CD4-positive, alpha-beta T cell treated with Interleukin-1 beta for 1 hour (primary cell): ENCODE data around the gene PTGR2.
"Not testable (repeated sequence)": the region's sequence is repeated elsewhere in the genome, so short reads cannot be mapped to it uniquely, and the experiment has no call there.

Experiments used
- DNase-seq, 2 donors: peaks; one replicate each; pipeline ENCODE4 v3.0.0-alpha.2; 2020 to 2022

Gene PTGR2

DNA sequence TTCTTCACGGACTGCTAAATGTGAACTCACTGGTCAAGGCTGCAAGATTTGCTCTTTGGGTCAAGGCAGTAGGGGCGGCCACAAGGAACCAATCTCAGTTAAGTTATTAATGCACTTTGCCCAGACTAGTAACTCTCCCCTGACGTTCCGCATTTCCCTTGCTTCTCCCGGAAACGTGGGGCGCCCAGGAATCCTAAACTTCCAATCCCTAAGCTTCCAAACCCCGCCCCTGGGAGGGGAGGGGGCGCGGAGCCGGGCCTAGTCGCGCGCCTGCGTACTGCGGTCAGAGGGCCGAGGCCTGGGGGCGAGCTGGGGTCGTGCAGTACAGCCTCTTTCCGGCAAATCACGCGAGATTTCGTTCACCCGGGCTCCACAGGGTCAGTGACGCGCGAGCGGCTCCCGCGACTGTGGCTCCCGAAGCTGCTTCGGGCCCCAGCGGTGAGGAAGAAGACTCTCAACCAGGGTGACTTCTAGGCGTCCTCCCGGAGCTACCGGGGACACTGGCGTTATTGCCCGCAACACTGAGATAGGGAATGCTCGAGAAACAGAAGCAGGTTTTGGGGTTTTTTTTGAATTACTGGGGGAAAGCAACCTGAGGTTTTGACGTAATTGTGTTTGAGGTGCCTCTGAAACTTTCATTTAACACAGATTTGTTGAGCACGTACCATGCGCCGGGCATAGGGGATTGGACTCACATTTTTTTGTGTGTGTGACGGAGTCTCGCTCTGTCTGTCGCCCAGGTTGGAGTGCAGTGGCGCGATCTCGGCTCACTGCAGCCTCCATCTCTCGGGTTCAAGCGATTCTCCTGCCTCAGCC lies at the start of gene PTGR2:
PTGR2 (plus strand) TSS at position 265 of the 816 bp plus-strand sequence. CDS start 7,032 bp downstream, outside the sequence.
- peak; percentile 94 to 96 for DNase-seq

DNA sequence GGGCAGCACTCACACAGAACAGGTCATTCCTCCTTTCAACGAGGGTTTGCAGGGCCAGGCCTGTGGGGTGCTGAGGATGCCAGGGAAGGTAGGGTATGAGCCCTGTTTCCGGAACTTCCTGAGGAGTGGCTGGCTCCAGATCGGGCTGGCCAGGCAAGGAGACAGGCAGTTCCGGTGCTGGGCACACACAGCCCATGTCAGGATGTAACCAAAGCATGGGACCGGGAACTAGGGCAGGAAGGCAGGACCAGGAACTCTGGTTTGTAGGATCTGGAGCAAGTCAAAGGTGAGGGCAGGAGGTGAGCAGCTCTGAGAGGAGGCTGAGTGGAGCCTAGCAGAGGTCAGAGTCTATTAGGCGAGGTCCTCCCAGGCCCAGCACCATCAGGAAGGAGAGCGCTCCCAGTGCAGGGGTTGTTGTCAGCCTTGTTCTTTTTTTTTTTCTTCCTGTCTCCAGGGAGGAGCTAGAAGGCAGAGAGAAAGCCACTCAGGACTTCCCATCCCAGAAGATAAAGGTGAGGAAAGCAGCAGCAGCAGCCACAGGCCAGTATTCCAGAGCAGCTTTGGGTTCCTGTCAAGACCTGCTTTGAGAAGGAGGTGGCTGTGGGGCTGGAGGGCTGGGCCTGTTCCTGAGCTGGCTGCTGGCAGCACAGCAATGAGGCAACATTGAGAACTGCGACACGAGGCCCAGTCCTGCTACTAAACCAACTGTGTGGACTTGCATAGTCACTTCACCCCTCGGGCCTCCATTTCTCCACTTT lies 49.0 kb upstream of the PTGR2 start:
- DNase-seq: no peak

DNA sequence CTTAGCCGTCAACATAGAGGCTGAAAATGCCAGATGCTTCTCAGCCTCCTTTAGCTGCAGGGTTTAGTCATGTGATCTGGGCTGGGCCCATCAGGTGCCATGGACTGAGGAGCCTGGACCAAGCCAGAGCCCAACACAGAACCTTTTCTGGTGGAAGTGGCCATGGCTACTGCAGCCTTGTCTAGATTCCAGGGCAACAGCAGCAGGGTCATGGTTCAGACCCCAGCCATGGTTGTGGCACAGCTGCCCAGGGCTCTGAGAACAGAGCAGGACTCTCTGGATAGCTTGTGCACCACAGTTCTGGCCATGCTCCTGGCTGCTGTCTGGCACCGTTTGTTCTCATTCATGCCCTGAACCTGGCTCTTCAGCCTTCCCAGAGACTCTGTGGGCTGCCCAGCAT lies 47.0 kb upstream of the PTGR2 start:
- DNase-seq: no peak

DNA sequence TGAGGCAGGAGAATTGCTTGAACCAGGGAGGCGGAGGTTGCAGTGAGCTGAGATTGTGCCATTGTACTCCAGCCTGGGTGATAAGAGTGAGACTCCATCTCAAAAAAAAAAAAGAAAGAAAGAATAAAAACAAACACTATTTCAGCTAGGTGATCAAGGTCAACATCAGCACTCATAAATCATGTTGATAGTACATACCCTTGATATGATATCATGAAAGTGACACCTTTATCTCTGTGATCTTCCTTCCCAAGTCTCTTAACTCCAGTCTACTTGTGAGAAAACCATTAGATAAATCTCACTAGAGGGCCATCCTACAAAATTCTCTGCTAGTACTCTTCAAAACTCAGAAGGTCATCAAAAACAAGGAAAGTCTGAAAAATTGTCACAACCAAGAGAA lies 44.2 kb upstream of the PTGR2 start:
- no peak for DNase-seq

DNA sequence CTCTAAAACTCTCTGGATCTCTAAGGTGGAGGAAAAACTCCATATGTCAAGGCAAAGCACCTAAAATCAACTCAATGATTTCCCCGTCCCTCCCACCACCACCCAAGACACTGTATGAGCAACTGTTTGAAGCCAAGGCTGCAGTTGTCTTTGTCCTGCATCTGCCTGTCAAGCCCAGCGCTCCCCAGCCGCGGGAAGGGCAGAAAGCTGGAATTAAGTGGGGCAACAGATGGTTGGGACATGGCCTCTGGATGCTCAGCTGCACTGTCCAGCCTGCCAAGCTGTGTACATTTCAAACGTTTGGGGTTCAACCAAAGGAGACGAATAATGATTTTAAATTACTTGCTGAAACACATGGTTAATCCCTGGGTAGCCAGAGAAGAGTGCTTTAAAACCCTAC lies 42.2 kb upstream of the PTGR2 start:
- DNase-seq: no peak

DNA sequence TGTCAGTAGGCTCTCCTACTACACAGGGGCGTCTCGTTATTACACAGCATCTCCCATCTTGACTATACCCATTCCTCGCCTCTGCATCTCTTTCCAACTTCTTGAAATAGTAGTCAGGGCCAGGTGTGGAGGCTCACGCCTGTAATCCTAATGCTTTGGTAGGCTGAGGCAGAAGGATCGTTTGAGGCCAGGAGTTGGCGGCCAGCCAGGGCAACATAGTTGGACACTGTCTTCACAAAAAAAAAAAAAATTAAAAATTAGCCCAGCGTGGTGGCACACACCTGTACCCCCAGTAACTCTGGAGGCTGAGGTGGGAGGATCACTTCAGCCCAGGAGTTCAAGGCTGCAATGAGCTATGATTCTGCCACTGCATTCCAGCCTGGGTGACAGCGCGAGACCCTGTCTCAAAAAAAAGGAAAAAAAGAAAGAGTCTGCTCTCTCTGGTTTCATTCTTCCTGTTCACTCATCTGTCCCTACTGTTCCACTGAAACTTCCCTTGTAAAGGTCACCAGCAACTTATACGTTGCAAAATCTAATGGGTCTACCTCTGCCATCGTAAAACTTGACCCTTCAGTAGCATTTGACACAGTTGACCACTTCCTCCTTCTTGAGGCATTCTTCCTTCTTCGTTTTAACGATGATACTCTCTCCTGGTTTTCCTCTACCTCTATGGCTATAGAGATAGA lies 41.0 kb upstream of the PTGR2 start:
- no peak for DNase-seq

DNA sequence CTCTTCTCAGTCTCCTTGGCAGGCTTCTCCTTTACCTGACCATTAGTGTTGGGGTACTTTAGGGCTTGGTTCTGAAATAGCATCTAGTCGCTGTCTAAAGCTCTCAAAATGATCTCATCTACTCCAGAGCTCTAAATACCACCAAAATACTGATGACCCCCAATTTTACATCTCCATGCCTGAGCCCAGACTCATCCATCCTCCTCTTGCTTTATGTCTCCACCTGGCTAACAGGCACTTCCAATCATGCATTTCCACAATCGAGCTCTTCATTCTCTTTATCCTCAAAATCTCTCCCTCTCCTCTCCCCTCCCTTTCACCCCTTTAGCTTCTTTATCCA lies 40.5 kb upstream of the PTGR2 start:
- DNase-seq: no peak

DNA sequence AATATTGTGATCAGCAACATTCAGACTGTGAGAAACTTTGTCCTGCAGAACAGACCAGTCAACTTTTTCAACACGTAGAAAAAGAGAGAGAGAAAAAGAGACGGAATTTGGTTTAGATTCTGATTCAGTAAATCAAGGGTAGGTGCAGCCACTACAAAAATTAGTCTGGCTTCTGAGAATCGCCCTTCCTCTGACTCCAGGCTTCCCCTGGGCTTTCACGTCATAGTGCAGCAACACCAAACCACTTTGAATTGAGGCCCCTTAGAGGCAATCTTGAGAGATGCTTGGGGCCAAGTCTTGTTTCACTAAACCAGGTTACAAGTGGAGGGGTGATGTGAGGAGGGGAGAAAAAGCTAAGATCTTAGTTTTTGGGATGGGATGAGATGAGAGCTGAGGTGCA lies 37.5 kb upstream of the PTGR2 start:
- DNase-seq: no peak

DNA sequence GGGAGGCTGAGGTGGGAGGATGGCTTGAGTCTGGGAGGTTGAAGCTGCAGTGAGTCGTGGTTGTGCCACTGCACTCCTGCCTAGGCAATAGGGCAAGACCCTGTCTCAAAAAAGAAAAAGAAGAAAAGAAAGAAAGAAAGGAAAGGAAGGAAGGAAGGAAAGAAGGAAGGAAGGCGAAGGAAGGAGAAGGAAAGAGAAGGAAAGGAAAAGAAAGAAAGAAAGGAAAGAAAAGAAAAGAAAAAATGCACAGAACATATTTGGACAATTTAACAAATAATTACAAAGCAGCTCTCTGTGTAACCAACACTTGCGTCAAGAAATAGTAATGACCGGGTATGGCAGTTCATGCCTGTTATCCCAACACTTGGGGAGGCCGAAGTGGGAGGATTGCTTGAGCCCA lies 35.8 kb upstream of the PTGR2 start:
- DNase-seq: no peak

DNA sequence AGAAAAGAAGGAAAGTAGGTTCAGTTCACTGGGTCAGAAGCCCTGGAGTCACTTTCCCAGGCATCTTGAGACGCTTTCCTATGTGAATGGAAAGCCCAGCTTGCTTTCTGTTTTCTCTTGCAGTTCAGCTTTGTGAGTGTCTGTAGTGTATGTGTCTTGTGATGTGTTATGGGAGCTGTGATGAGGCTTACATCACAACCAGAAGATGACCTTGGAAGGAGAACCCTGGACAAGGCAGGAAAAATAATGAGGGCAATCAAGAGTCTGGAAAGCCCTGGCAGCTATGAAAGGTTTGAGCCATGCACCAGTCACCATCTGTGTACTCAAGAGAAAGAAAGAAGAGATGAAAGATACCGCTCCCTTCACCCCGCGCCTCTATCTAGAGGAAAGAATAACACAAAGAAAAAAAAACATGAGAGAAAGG lies 35.2 kb upstream of the PTGR2 start:
- no peak for DNase-seq

DNA sequence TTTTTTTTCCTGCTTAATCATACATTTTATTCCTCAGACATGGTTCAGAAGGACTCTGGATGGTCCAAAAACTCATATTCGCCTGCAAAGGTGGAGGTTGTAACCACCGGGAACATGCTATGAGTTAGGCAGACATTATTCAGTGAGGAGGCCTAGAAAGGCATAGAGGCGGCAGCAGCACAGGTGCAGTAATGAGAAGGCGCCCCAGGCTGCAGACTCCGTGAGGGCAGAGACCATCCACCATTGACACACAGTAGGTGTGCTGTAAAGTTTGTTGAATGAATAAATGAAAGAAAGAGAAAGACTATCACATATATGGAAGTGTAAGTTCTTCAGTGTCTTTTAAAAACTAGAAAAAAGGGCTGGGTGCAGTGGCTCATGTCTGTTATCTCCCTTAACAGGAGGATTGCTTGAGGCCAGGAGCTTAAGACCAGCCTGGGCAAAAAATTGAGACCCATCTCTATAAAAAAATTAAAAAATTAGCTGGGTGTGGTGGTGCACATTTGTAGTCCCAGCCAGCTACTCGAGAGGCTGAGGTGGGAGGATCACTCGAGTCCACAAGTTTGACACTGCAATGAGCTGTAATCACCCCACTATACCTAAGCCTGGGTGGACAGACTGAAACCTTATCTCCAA lies 34.5 kb upstream of the PTGR2 start:
- no peak for DNase-seq

DNA sequence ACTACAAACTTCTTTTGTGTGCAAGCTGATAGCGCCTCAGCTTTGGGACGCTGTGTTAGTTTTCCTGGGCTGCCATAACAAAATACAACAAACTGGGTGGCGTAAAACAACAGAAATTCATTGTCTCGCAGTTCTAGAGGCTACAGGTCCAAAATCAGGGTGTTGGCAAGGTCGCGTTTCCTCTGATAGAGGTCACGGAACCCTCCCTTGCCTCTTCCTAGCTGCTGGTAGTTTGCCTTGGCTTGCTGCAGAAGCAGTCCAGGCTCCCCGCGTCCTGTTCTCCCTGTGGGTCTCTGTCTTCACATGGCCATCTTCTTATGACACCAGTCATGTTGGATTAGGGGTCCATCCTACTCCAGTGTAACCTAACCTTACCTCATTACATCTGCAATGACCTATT lies 32.8 kb upstream of the PTGR2 start:
- no peak for DNase-seq

DNA sequence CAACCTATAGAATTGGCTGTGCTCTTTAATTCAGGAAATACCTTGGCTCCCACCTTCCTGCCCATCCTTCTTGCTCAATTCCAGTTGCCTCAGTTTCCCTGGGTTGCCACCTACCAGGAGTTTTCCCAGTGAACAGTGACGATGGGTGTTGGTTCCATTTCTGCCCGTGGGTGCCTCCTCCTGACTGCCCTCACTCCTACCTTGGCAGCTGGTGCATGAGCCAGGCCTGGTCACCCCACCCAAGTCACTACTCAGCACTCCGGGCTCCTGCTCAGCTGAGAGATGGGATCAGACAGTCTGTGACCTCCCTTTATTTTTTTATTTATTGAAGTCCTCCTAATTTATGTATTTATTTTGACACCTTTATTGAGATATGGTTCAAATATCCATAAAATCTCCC lies 31.0 kb upstream of the PTGR2 start:
- no peak for DNase-seq

DNA sequence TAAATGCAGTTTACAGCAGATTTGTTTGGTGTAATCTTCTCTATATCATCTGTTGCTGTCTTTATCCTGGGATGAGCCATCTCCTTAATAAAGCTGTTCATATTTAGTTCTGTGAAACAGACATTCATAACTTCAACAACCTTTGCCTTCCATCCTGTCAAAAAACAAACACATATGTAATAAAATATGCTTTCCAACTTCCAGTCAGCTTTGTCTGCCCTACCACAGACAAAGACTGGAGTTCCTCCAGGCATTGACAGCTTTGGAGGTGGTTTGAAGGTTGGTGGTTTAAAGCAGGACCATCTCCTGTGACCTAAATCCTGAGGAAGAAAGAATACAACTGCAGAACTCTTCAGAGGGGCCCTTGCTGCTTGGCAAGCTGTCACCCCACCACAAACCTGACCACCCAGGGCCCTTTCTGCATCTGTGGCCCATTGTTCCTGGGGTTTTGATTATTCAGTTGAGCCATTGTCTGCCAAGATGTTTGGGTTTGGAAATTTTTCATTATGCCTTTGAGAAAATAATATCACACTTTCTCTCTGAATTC lies 28.2 kb upstream of the PTGR2 start:
- no peak for DNase-seq

DNA sequence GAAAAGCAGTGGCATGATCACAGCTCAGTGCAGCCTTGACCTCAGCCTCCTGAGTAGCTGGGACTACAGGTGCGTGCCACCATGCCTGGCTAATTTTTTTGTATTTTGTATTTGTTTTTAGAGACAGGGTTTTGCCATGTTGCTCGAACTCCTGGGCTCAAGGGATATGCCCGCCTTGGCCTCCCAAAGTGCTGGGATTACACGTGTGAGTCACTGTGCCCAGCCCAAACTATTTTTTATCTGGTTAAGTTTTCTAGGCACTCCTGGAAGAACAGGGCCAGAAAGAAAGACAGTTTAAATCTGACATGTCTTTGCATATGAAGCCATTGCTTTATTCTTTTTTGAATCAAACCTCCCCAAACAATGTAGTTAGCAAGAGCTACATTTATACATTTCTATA lies 27.5 kb upstream of the PTGR2 start:
- DNase-seq: no peak

DNA sequence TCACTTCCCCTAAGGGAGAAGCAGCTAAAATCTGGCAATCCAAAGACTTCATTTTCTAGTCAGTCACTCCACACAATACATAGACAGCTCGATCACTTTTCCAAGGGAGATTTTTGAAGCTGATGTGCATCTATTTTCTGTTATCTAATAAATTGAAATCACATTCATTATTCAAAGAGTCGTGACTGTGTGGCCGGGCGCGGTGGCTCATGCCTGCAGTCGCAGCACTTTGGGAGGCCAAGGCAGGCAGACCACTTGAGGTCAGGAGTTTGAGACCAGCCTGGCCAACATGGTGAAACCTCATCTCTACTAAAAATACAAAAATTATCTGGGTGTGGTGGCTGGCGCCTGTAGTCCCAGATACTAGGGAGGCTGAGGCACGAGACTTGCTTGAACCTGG lies 27.1 kb upstream of the PTGR2 start:
- DNase-seq: no peak

DNA sequence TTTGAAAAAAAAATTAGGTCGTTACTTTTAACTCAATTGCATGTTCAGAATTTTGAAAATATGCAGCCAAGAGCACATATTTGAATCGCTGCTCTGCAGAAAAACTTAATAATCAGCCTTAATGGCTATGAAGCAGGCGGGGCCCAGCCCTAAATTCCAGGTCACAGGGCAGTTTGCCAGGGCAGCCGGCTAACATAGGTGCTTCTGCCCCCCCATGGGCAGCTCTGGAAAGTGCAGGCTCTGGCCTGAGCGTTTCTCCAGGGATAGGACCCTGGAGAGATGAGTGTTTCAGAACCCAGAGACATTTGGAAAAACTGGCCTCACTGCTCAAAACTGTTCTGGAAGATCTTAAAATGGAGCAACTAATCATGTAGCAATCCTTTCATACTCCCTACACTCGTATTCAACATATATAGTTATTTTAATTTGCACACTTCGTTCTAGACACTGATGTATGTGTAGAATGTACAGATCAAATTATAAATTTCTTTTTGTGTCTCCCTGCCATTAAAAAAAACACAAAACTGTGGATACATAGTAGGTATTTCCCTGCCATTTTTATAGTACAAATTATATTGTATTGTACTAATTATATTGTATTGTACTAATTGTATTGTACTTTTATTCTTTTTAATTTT lies 26.0 kb upstream of the PTGR2 start:
- DNase-seq: peak; percentile 77 to 79

DNA sequence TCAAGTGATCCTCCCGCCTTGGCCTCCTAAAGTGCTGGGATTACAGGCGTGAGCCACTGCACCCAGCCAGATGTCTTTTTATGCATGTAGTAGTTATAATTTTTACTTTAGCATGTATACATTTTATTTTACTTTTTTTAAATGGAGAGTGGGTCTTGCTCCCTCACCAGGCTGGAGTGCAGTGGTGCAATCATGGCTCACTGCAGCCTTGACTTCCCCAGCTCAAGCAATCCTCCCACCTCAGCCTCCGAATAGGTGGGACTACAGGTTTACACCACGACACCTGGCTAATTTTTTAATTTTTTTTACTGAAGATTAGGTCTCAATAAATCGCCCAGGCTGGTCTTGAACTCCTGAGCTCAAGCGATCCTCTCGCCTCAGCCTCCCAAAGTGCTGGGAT lies 24.4 kb upstream of the PTGR2 start:
- not testable (repeated sequence) for DNase-seq

DNA sequence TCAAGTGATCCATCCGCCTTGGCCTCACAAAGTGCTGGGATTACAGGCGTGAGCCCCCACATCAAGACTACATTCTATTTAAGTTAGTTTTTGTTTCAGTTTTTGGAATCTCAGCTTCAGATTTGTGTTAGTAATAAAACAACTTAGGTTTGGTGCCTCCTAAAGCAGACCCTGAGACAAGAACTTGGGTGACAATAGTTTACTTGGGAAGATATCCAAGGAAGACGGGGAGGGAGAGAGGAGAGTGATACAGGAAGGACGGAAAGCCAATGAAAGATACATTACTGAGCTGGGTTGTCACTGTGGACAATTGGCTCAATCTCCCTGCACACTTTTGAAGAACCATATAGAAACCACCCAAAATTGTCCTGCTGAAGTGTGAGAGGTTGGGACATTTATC lies 22.6 kb upstream of the PTGR2 start:
- DNase-seq: no peak

DNA sequence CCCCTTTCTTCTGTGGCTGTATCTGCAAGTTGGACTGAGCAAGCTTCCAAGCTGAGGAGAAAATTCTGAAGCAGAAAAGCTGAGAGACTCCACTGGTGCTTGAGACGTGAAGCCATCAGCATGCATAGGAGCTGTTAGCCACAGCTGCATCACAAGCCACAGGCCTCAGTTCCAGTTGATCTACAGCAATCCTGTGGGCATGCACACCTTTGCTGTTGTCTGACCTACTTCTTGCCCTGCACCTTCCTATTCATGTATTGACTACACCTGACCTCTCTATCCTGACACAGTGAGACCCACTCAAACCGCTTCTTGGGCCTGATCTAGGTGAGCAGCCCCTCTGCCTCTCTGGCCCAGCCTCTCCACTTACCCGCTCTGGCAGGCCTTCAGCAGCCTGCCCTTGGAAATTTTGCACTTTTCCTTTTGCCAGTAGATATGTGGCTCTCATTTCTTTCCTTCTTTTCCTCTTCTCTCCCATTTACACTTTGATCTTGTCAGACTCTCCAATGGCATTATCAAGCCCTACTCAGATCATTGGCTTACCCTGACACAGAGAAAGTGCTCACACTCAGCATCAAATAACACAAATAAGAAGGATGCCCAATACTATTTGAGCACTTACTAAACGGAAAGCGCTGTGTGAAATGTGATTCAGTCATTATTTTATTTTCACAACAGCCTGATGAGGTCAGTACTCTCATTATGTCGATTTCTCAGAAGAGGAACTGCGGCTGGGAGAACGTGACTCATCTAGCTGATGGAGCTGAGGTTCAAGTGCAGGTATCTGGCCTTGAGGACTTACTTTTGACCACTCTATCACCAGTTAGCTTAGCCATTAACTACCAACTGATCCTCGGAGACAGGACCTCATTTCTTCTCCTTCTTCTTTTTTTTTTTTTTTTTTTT lies 21.9 kb upstream of the PTGR2 start:
- peak; percentile 21 to 44 for DNase-seq

DNA sequence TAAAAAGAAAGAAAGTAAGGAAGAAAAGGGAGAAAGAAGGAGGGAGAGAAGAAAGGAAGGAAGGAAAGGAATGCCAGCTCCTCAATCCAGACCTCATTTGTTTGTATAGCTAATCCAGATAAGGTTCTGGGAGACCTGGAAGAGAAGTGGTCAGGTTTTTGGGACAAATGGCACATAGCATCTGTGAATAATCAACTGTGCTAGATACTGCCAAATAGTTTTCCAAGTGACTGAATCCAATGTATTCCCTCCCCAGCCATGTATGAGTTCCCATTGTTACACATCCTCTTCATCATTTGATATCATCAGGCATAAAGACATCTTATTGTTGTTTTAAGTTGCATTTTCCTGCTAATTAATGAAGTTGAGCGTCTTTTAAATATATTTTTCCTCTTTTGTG lies 18.6 kb upstream of the PTGR2 start:
- DNase-seq: no peak
